ENCODE measurements around the gene PRR27.

GRCh38 chr4:70177090-70177489, 23.1 kb downstream of the PRR27 start:
- TF ChIP-seq CTCF (IDR thresholded peaks at IDR 0.05) = no peak
- TF ChIP-seq EZH2 (IDR thresholded peaks at IDR 0.05) = no peak
